ENCODE results near the gene WFDC10B.
"Not testable (repeated sequence)": the region's sequence is repeated elsewhere in the genome, so short reads cannot be mapped to it uniquely, and the experiment has no call there.

DNA sequence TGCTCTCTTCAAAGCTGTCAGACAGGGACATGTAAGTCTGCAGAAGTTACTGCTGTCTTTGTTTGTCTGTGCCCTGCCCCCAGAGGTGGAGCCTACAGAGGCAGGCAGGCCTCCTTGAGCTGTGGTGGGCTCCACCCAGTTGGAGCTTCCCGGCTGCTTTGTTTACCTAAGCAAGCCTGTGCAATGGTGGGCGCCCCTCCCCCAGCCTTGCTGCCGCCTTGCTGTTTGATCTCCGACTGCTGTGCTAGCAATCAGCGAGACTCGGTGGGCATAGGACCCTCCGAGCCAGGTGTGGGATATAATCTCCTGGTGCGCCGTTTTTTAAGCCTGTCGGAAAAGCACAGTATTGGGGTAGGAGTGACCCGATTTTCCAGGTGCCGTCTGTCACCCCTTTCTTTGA lies 11.5 kb downstream of the WFDC10B start:
- TF ChIP-seq ZNF707 (tag by site-specific recombination; IDR thresholded peaks at IDR 0.05); ZNF292 (tag by site-specific recombination; IDR thresholded peaks at IDR 0.05; ENCODE audit: borderline replicate concordance, low read depth): not testable (repeated sequence)
